Measurements from ENCODE around the gene GALNT5.

The GALNT5 gene

GRCh38 chr2:157327621-157328500, 70.4 kb downstream of the GALNT5 start:
- peak; percentile 81 to 87 for DNase-seq (ENCODE audit: low read depth in 2 of 2)
- H3K4me3 ChIP-seq (replicated peaks in 1 of 2; ENCODE audit: low read depth in 2 of 2, low read length in 2 of 2): no peak overlapping the region
- TF ChIP-seq CTCF (IDR thresholded peaks at IDR 0.05; ENCODE audit: low read depth, low read length): peak; percentile 99

GRCh38 chr2:157329524-157329923, 72.0 kb downstream of the GALNT5 start:
- no peak overlapping the region for H3K4me3 ChIP-seq (replicated peaks in 1 of 2; ENCODE audit: low read depth in 2 of 2, low read length in 2 of 2)
- no peak for TF ChIP-seq CTCF (IDR thresholded peaks at IDR 0.05; ENCODE audit: low read depth, low read length)
- DNase-seq (ENCODE audit: low read depth in 2 of 2): no peak

- DNase-seq (ENCODE audit: low read depth in 2 of 2): no peak
- no peak for TF ChIP-seq CTCF (IDR thresholded peaks at IDR 0.05; ENCODE audit: low read depth, low read length)
Observed at GRCh38 chr2:157333304-157334047, 76.0 kb downstream of the GALNT5 start.

GRCh38 chr2:157334335-157334734, 76.8 kb downstream of the GALNT5 start:
- H3K4me3 ChIP-seq (replicated peaks in 1 of 2; ENCODE audit: low read depth in 2 of 2, low read length in 2 of 2): no peak overlapping the region
- no peak for DNase-seq (ENCODE audit: low read depth in 2 of 2)
- no peak for TF ChIP-seq CTCF (IDR thresholded peaks at IDR 0.05; ENCODE audit: low read depth, low read length)

More at GRCh38 chr2:157333304-157334047, 76.0 kb downstream of the GALNT5 start:
- H3K4me3 ChIP-seq (replicated peaks in 1 of 2; ENCODE audit: low read depth in 2 of 2, low read length in 2 of 2): no peak overlapping the region

GRCh38 chr2:157334797-157335196, 77.3 kb downstream of the GALNT5 start:
- H3K4me3 ChIP-seq (replicated peaks in 1 of 2; ENCODE audit: low read depth in 2 of 2, low read length in 2 of 2): no peak overlapping the region
- no peak for DNase-seq (ENCODE audit: low read depth in 2 of 2)
- no peak for TF ChIP-seq CTCF (IDR thresholded peaks at IDR 0.05; ENCODE audit: low read depth, low read length)

GRCh38 chr2:157336137-157337010, 78.9 kb downstream of the GALNT5 start:
- H3K4me3 ChIP-seq (replicated peaks in 1 of 2; ENCODE audit: low read depth in 2 of 2, low read length in 2 of 2): no peak overlapping the region
- DNase-seq (ENCODE audit: low read depth in 2 of 2): peak; percentile 49 to 68
- TF ChIP-seq CTCF (IDR thresholded peaks at IDR 0.05; ENCODE audit: low read depth, low read length): peak; percentile 65

Data from cardiac fibroblast (primary cell).